Glutamatergic neuron (in vitro differentiated cells): ENCODE results near the gene SCP2D1. TPM values are rescaled to one million over a fixed set of nuclear protein-coding genes. Genes with fewer than 3 reads are reported as not detected.

Experiments used
- DNase-seq: peaks from one replicate; pipeline ENCODE4 v3.0.0; 2022
- H3K27ac Mint-ChIP-seq: one replicate; pipeline ENCODE4 v1.8.0; 2020; ENCODE audit warnings: mild to moderate bottlenecking, mixed read lengths, inconsistent platforms; ENCODE audit not compliant: unreplicated experiment
- H3K27me3 Mint-ChIP-seq: one replicate; pipeline ENCODE4 v1.8.0; 2020; ENCODE audit warnings: mild to moderate bottlenecking, moderate library complexity, mixed read lengths, inconsistent platforms; ENCODE audit not compliant: unreplicated experiment
- H3K36me3 Mint-ChIP-seq: one replicate; pipeline ENCODE4 v1.8.0; 2020; ENCODE audit warnings: mild to moderate bottlenecking, mixed read lengths, inconsistent platforms; ENCODE audit not compliant: unreplicated experiment
- H3K4me1 Mint-ChIP-seq: one replicate; pipeline ENCODE4 v1.8.0; 2020; ENCODE audit warnings: mild to moderate bottlenecking, low read depth, mixed read lengths, inconsistent platforms; ENCODE audit not compliant: unreplicated experiment
- H3K4me3 Mint-ChIP-seq: one replicate; pipeline ENCODE4 v1.8.0; 2020; ENCODE audit warnings: mild to moderate bottlenecking, mixed read lengths, inconsistent platforms; ENCODE audit not compliant: unreplicated experiment
- H3K9me3 Mint-ChIP-seq: one replicate; pipeline ENCODE4 v1.8.0; 2020; ENCODE audit warnings: mild to moderate bottlenecking, moderate library complexity, mixed read lengths, inconsistent platforms; ENCODE audit not compliant: unreplicated experiment
- CTCF ChIP-seq: fragments of 200-600 bp; sonication (generic); IDR thresholded peaks from one replicate; pipeline ENCODE4 v1.5.0; 2021; ENCODE audit not compliant: partially characterized antibody, unreplicated experiment
- total RNA-seq: library from RNA; stranded (reverse); fragmentation: NEBNext Ultra II Directional; extraction: Animal tissue kit (Norgen Biotek cat#: 25700); gene quantifications from one replicate; pipeline ENCODE4 v1.2.1, GENCODE V29; 2021; ENCODE audit not compliant: unreplicated experiment

Gene SCP2D1
- total RNA-seq, 1 donor from 2014 or later = not detected

- Mint-ChIP-seq H3K9me3 (no peaks in the 10 kb centered on the region), H3K4me1 (peaks cover 3% of the 10 kb centered on the region), H3K4me3 (no peak overlapping the region), H3K36me3 (peaks cover 7% of the 10 kb centered on the region), H3K27ac (no peak overlapping the region), H3K27me3 (peaks cover 4% of the 10 kb centered on the region)
- no peak for TF ChIP-seq CTCF
- no peak for DNase-seq
Observed at GRCh38 chr20:18852318-18852717, 38.7 kb downstream of the SCP2D1 start.

GRCh38 chr20:18853216-18853615 lies 39.6 kb downstream of the SCP2D1 start:
- no peak for TF ChIP-seq CTCF
- DNase-seq = no peak
- no peaks in the 10 kb centered on the region for H3K9me3 Mint-ChIP-seq
- peaks cover 3% of the 10 kb centered on the region for H3K4me1 Mint-ChIP-seq
- H3K36me3 Mint-ChIP-seq = peaks cover 7% of the 10 kb centered on the region
- H3K4me3 Mint-ChIP-seq = no peak overlapping the region
- no peak overlapping the region for H3K27ac Mint-ChIP-seq
- peaks cover 3% of the 10 kb centered on the region for H3K27me3 Mint-ChIP-seq

- TF ChIP-seq CTCF = no peak
- H3K27me3 Mint-ChIP-seq = peaks cover 3% of the 10 kb centered on the region
- no peak overlapping the region for H3K27ac Mint-ChIP-seq
- H3K4me3 Mint-ChIP-seq = no peak overlapping the region
- H3K9me3 Mint-ChIP-seq = no peaks in the 10 kb centered on the region
- DNase-seq = no peak
- H3K36me3 Mint-ChIP-seq = peaks cover 15% of the 10 kb centered on the region
- peaks cover 1% of the 10 kb centered on the region for H3K4me1 Mint-ChIP-seq
Observed at GRCh38 chr20:18853946-18854646, 40.5 kb downstream of the SCP2D1 start.

GRCh38 chr20:18855882-18856281 lies 42.3 kb downstream of the SCP2D1 start:
- H3K4me1 Mint-ChIP-seq = no peaks in the 10 kb centered on the region
- no peak for DNase-seq
- H3K27ac Mint-ChIP-seq = no peak overlapping the region
- H3K36me3 Mint-ChIP-seq = peaks cover 15% of the 10 kb centered on the region
- no peak overlapping the region for H3K4me3 Mint-ChIP-seq
- TF ChIP-seq CTCF = no peak
- peaks cover 3% of the 10 kb centered on the region for H3K27me3 Mint-ChIP-seq
- no peaks in the 10 kb centered on the region for H3K9me3 Mint-ChIP-seq

- H3K36me3 Mint-ChIP-seq = peaks cover 15% of the 10 kb centered on the region
- H3K27ac Mint-ChIP-seq = no peak overlapping the region
- H3K4me3 Mint-ChIP-seq = no peak overlapping the region
- DNase-seq = no peak
- TF ChIP-seq CTCF = no peak
- H3K9me3 Mint-ChIP-seq = no peaks in the 10 kb centered on the region
- H3K27me3 Mint-ChIP-seq = peaks cover 3% of the 10 kb centered on the region
- H3K4me1 Mint-ChIP-seq = no peaks in the 10 kb centered on the region
Observed at GRCh38 chr20:18856873-18857272, 43.3 kb downstream of the SCP2D1 start.
